HepG2 (cell line): ENCODE results near the gene ZBTB9. TPM values are rescaled to one million over a fixed set of nuclear protein-coding genes. Genes with fewer than 3 reads are reported as not detected.

Experiments
- ARHGAP35 ChIP-seq: sonication (generic); formaldehyde crosslinking; IDR thresholded peaks from 2 replicates; pipeline ENCODE4 v1.9.0; 2022; ENCODE audit warnings: mild to moderate bottlenecking, inconsistent platforms, moderate library complexity, missing genetic modification reagents, borderline replicate concordance
- ATF7-NPFF ChIP-seq: sonication (generic); formaldehyde crosslinking; IDR thresholded peaks from 2 replicates; pipeline ENCODE4 v1.8.1; 2023; ENCODE audit warnings: mild to moderate bottlenecking, low read depth, missing genetic modification reagents, moderate library complexity
- CBX5 ChIP-seq: sonication (generic); formaldehyde crosslinking; IDR thresholded peaks from 2 replicates; pipeline ENCODE4 v1.4.0; 2020; ENCODE audit warnings: missing genetic modification reagents, borderline replicate concordance
- CEBPB ChIP-seq: IDR thresholded peaks from 2 replicates; pipeline ENCODE4 v1.6.1; 2011; ENCODE audit warnings: low read depth, low read length, improper control_type of control experiment, borderline replicate concordance
- EHMT2 ChIP-seq: fragments of 200-600 bp; sonication (generic); IDR thresholded peaks from 2 replicates; pipeline ENCODE4 v1.7.0; 2017; ENCODE audit warnings: antibody characterized with exemption, low read depth, low read length, borderline replicate concordance
- FIP1L1 ChIP-seq: fragments of 200-400 bp; formaldehyde crosslinking; IDR thresholded peaks from 2 replicates; pipeline ENCODE4 v1.6.1; 2018; ENCODE audit warnings: low read depth, mild to moderate bottlenecking, low read length, moderate library complexity, borderline replicate concordance; ENCODE audit not compliant: insufficient read depth
- FOXJ3 ChIP-seq: sonication (generic); formaldehyde crosslinking; IDR thresholded peaks from 2 replicates; pipeline ENCODE4 v1.4.0; 2020; ENCODE audit warnings: missing genetic modification reagents, mild to moderate bottlenecking, borderline replicate concordance
- NFE2L1 ChIP-seq: sonication (generic); formaldehyde crosslinking; IDR thresholded peaks from 2 replicates; pipeline ENCODE4 v1.4.0; 2020; ENCODE audit warnings: missing genetic modification reagents, mild to moderate bottlenecking, borderline replicate concordance
- PCBP1 ChIP-seq: fragments of 200-400 bp; formaldehyde crosslinking; IDR thresholded peaks from 2 replicates; pipeline ENCODE4 v1.6.1; 2017; ENCODE audit warnings: mild to moderate bottlenecking, low read depth, low read length, borderline replicate concordance
- PRMT3 ChIP-seq: sonication (generic); formaldehyde crosslinking; IDR thresholded peaks from 2 replicates; pipeline ENCODE4 v1.8.1; 2022; ENCODE audit warnings: low read depth, mild to moderate bottlenecking, moderate library complexity, missing genetic modification reagents, borderline replicate concordance
- PRPF4 ChIP-seq: fragments of 200-400 bp; formaldehyde crosslinking; IDR thresholded peaks from 2 replicates; pipeline ENCODE4 v1.6.1; 2016; ENCODE audit warnings: low read length, low read depth; ENCODE audit not compliant: poor library complexity, severe bottlenecking
- THAP11 ChIP-seq: IDR thresholded peaks from 2 replicates; pipeline ENCODE4 v1.6.1; 2016; ENCODE audit warnings: missing biosample characterization, missing genetic modification reagents
- ZHX1 ChIP-seq: sonication (generic); formaldehyde crosslinking; IDR thresholded peaks from 2 replicates; pipeline ENCODE4 v1.8.1; 2022; ENCODE audit warnings: low read depth, mild to moderate bottlenecking, missing genetic modification reagents
- ZNF12 ChIP-seq: sonication (generic); formaldehyde crosslinking; IDR thresholded peaks from 2 replicates; pipeline ENCODE4 v1.5.0; 2020; ENCODE audit warnings: missing genetic modification reagents
- ZNF124 ChIP-seq: sonication (generic); formaldehyde crosslinking; IDR thresholded peaks from 2 replicates; pipeline ENCODE4 v1.4.0; 2020; ENCODE audit warnings: missing genetic modification reagents
- ZNF30 ChIP-seq: sonication (generic); formaldehyde crosslinking; IDR thresholded peaks from 2 replicates; pipeline ENCODE4 v1.5.0; 2020; ENCODE audit warnings: mild to moderate bottlenecking, missing genetic modification reagents
- ZNF337 ChIP-seq: sonication (generic); formaldehyde crosslinking; IDR thresholded peaks from 2 replicates; pipeline ENCODE4 v1.5.1; 2020; ENCODE audit warnings: missing genetic modification reagents, low read depth, mild to moderate bottlenecking, borderline replicate concordance
- ZNF430 ChIP-seq: sonication (generic); formaldehyde crosslinking; IDR thresholded peaks from 2 replicates; pipeline ENCODE4 v1.9.0; 2021; ENCODE audit warnings: mild to moderate bottlenecking, missing genetic modification reagents
- ZNF468 ChIP-seq: sonication (generic); formaldehyde crosslinking; IDR thresholded peaks from 2 replicates; pipeline ENCODE4 v1.8.0; 2022; ENCODE audit warnings: mild to moderate bottlenecking, moderate library complexity, missing genetic modification reagents
- ZNF879 ChIP-seq: sonication (generic); formaldehyde crosslinking; IDR thresholded peaks from 2 replicates; pipeline ENCODE4 v1.8.1; 2023; ENCODE audit warnings: missing genetic modification reagents
- ZSCAN21 ChIP-seq: sonication (generic); formaldehyde crosslinking; IDR thresholded peaks from 2 replicates; pipeline ENCODE4 v1.8.0; 2022; ENCODE audit warnings: mild to moderate bottlenecking, missing genetic modification reagents, moderate library complexity, borderline replicate concordance
- polyA plus RNA-seq, 8 experiments: library from polyadenylated mRNA; depleted of rRNA in 3 of 8; stranded (reverse) in 7 of 8; unstranded in 1 of 8; fragments of >200 nt; fragmentation: Illumina TruSeq in 4 of 8; extraction: Trizol in 4 of 8; gene quantifications; 2 replicates each; pipeline versions ENCODE4 v1.2.1 to v1.2.3, GENCODE V29; 2011 to 2016; ENCODE audit warnings: low read depth in 4 of 8, missing spikeins in 1 of 8, mixed read lengths in 1 of 8; ENCODE audit not compliant: insufficient read depth in 1 of 8
- total RNA-seq, 5 experiments: library from RNA; depleted of rRNA; stranded (reverse); fragments of >200 nt; fragmentation: Illumina TruSeq; extraction: Trizol; gene quantifications; 2 replicates each; pipeline ENCODE4 v1.2.3, GENCODE V29; 2016; ENCODE audit warnings: low read depth in 1 of 5
- TF ChIP-seq, protein P1 (sequence below): sonication (generic); formaldehyde crosslinking; IDR thresholded peaks from 2 replicates; pipeline ENCODE4 v1.5.0; 2020; ENCODE audit warnings: missing genetic modification reagents
- TF ChIP-seq, protein P2 (sequence below): IDR thresholded peaks from 2 replicates; pipeline ENCODE4 v1.6.1; 2018; ENCODE audit warnings: missing genetic modification reagents

The ZBTB9 gene
- total and polyA plus RNA-seq, 2 of the 13 experiments (the other 11 are each of a cell fraction or from before 2014, with no cell fraction given) = 5.3 to 9.2 TPM

GRCh38 chr6:33410050-33410710, 44.2 kb upstream of the ZBTB9 start (continued):
- 0 out of 2 replicates have a peak, but pooled peaks have one; percentile 74 for TF ChIP-seq ZNF337 (CRISPR knock-in tag)
- TF ChIP-seq ARHGAP35 (CRISPR knock-in tag) = peak; percentile 97
- TF ChIP-seq, protein P1, sequence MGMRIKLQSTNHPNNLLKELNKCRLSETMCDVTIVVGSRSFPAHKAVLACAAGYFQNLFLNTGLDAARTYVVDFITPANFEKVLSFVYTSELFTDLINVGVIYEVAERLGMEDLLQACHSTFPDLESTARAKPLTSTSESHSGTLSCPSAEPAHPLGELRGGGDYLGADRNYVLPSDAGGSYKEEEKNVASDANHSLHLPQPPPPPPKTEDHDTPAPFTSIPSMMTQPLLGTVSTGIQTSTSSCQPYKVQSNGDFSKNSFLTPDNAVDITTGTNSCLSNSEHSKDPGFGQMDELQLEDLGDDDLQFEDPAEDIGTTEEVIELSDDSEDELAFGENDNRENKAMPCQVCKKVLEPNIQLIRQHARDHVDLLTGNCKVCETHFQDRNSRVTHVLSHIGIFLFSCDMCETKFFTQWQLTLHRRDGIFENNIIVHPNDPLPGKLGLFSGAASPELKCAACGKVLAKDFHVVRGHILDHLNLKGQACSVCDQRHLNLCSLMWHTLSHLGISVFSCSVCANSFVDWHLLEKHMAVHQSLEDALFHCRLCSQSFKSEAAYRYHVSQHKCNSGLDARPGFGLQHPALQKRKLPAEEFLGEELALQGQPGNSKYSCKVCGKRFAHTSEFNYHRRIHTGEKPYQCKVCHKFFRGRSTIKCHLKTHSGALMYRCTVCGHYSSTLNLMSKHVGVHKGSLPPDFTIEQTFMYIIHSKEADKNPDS (CRISPR knock-in tag) = peak; percentile 44; the same call in 1 of the 2 replicates
- peak; percentile 99 for TF ChIP-seq ZSCAN21
- no peak for TF ChIP-seq FIP1L1
- TF ChIP-seq PCBP1 = peak; percentile 85; the same call in 1 of the 2 replicates
- TF ChIP-seq EHMT2 = no peak
- no peak for TF ChIP-seq ZNF30 (CRISPR knock-in tag)
- TF ChIP-seq, protein P2, sequence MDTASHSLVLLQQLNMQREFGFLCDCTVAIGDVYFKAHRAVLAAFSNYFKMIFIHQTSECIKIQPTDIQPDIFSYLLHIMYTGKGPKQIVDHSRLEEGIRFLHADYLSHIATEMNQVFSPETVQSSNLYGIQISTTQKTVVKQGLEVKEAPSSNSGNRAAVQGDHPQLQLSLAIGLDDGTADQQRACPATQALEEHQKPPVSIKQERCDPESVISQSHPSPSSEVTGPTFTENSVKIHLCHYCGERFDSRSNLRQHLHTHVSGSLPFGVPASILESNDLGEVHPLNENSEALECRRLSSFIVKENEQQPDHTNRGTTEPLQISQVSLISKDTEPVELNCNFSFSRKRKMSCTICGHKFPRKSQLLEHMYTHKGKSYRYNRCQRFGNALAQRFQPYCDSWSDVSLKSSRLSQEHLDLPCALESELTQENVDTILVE (CRISPR knock-in tag) = peak; percentile 97
- no peak for TF ChIP-seq FOXJ3 (CRISPR knock-in tag)
- TF ChIP-seq CBX5 (CRISPR knock-in tag) = no peak
- TF ChIP-seq ZNF12 (CRISPR knock-in tag) = no peak
- peak; percentile 89 for TF ChIP-seq ZNF430 (CRISPR knock-in tag)
- TF ChIP-seq CEBPB = no peak
- peak; percentile 92 for TF ChIP-seq ZNF124 (CRISPR knock-in tag)
- 0 out of 2 replicates have a peak, but pooled peaks have one; percentile 49 for TF ChIP-seq NFE2L1 (CRISPR knock-in tag)
- TF ChIP-seq ZNF468 (CRISPR knock-in tag) = no peak; the same call in 1 of the 2 replicates
- peak; percentile 89 for TF ChIP-seq THAP11 (CRISPR knock-in tag)
- peak; percentile 100 for TF ChIP-seq ATF7-NPFF (CRISPR knock-in tag)
- peak; percentile 87 for TF ChIP-seq ZNF879 (CRISPR knock-in tag)
- TF ChIP-seq PRMT3 (CRISPR knock-in tag) = peak; percentile 98
- TF ChIP-seq PRPF4 = no peak
- no peak; the same call in none of the 2 replicates for TF ChIP-seq ZHX1 (CRISPR knock-in tag)
